ENCODE measurements around the gene PTAR1. TPM values are rescaled to one million over a fixed set of nuclear protein-coding genes. Genes with fewer than 3 reads are reported as not detected.
A peak's percentile ranks its signal among the peaks of the same experiment; 100 is the strongest.
"Not testable (repeated sequence)": the region's sequence is repeated elsewhere in the genome, so short reads cannot be mapped to it uniquely, and the experiment has no call there.

PTAR1 gene, protein sequence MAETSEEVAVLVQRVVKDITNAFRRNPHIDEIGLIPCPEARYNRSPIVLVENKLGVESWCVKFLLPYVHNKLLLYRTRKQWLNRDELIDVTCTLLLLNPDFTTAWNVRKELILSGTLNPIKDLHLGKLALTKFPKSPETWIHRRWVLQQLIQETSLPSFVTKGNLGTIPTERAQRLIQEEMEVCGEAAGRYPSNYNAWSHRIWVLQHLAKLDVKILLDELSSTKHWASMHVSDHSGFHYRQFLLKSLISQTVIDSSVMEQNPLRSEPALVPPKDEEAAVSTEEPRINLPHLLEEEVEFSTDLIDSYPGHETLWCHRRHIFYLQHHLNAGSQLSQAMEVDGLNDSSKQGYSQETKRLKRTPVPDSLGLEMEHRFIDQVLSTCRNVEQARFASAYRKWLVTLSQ
- polyA plus RNA-seq (ENCODE audit: insufficient read length in 4 of 4) = 10 to 100 TPM; 48.0 to 64.6 (median 53.0) TPM

DNA sequence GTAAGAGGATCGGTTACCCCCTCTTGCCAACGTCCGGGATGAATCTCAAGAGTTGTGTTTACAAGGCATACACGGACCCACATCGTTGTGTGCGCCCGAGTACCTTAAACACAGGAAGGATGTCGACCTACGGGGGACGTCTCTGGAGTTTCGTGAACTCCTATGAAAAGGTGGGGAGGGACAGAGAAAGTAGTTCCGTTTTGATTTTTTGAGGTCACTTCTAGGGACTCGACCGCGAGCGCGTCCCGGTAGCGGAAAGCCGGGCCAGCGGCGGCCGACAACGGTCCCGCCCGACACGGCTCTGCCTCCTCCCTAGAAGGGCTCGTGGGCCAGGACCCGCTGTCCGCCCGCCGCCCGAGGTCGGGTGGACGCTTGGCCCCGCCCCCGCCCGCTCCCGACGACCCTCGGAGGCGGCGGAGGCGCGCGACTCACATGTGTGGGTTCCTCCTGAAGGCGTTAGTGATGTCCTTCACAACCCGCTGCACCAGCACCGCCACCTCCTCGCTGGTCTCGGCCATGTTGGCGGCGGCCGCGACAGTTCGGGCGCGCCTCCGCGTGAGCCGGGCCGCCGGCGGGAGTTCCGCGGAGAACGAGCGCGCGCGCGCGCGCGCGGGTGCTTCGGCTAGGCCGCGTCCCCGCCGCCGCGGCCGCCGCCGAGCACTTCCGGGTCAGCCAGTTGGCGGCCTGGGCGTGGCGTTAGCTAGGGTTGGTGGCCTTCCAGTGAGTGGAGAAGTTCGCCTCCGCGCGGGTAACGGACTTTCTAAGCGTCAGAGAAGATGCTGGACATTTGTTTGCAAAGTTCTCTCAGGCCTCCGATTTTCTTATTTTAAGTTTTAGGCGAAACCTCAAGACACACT, at the start of gene PTAR1:
PTAR1 (minus strand) TSS at position 591 of the 857 bp plus-strand sequence; CDS start at position 518, 73 bp downstream.
- DNase-seq (ENCODE audit: low read depth in 4 of 4, low spot score in 2 of 4) = peak; percentile 77 to 91 (median 84)

DNA sequence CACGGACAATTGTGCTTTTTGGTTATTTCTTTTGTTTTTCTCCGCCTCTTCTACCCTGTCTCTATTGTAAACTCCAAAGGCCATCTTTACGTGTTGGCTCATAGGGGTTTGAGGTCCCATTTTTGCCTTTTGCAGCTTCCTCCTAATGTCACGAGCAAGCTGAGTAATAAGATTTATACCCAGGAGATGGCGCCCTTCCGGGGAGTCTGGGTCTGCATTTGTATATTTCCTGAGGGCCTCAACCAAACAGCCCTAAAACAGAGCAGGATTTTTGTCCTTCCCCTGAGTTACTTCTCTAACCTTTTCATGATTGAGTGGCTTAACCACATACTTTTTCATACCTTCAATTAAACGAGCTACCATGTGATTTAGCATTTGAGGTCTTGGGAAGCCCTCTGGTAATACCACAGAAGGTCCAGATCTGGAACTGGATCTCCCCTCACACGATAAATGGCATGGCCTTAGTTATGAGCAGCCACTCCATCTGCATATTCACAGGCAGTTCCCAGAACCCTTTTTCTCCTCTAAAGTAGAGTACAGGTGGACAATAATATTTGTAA, 49.6 kb upstream of the PTAR1 start:
- no peak for DNase-seq (ENCODE audit: low read depth in 4 of 4, low spot score in 2 of 4)

DNA sequence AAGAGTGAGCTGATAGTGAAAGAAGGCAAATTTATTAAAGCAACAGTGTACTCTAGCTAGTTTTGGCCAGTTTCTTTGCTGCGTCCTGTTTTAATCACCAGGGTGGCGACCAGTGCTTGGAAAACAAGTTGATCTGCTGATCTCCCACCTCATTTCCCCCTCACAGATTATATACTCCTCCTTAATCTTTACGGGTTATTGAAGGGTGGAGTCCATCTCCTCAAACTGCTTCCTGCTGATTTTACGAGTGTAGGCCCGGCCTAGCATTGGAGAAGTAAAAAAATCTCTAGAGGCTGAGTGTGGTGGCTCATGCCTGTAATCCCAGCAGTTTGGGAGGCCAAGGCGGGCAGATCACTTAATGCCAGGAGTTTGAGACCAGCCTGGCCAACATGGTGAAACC, 46.8 kb upstream of the PTAR1 start:
- DNase-seq (ENCODE audit: low read depth in 4 of 4, low spot score in 2 of 4) = no peak

DNA sequence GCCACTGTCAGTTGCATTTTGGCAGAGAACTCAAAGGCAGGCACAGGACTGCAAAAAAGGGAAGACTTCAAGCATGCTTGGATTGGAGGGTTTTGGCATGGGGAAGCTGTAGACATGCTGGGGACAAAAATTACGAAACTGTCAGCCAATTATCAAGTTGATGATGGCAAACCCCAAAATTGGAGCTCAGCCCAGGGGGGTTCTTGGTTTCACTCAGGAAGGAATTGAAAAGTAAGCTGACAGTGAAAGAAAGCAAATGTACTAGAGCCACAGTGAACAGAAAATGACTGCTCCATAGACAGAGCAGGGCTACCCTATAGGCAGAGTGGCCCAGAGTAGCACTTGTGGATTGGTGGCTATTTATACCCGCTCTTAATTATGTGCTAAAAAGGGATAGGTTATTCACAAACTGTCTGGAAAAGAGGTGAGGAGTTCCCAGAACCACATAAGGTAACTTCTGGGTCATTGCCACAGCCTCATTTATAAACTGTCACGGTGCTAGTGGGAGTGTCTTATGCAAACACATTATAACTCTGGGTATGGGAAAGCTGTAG, 46.2 kb upstream of the PTAR1 start:
- DNase-seq (ENCODE audit: low read depth in 4 of 4, low spot score in 2 of 4) = peak in 1 of 4 donors; percentile 17

DNA sequence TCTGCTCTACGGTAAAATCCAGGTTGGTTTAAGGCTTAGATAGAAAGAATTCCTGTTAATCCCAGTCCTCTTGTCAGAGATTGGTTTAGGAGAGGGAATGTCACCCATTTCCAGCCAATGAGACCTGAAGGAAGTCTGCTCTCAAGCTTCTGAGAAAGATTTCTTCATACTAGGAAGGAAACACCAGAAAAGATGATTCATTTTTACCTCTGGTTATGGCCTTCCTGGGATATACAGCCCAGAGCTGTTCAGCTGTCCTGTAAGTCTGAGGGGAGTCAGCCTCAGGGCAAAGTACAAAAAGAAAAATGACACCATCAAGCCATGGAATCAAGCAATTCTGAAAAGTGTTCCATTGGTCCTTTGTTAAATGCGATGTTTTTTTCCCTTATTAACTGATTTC, 42.2 kb upstream of the PTAR1 start:
- DNase-seq (ENCODE audit: low read depth in 4 of 4, low spot score in 2 of 4) = no peak

DNA sequence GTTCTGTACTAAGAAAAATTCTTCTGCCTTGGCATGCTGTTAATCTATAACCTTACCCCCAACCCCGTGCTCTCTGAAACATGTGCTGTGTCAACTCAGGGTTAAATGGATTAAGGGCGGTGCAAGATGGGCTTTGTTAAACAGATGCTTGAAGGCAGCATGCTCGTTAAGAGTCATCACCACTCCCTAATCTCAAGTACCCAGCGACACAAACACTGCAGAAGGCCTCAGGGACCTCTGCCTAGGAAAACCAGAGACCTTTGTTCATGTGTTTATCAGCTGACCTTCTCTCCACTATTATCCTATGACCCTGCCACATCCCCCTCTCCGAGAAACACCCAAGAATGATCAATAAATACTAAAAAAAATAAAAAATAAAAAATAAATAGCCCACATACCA, 40.2 kb upstream of the PTAR1 start:
- not testable (repeated sequence) for DNase-seq (ENCODE audit: low read depth in 4 of 4, low spot score in 2 of 4)

DNA sequence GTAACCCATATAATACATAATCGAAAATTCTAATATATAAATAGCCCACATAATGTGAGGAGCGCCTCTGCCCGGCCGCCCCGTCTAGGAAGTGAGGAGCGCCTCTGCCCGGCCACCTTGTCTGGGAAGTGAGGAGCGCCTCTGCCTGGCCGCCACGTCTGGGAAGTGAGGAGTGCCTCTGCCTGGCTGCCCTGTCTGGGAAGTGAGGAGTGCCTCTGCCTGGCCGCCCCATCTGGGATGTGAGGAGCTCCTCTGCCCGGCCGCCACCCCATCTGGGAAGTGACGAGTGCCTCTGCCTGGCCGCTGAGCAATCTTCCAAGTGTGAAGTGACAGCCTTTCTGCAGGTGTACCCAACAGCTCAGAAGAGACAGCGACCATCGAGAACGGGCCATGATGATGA, 39.7 kb upstream of the PTAR1 start:
- not testable (repeated sequence) for DNase-seq (ENCODE audit: low read depth in 4 of 4, low spot score in 2 of 4)

DNA sequence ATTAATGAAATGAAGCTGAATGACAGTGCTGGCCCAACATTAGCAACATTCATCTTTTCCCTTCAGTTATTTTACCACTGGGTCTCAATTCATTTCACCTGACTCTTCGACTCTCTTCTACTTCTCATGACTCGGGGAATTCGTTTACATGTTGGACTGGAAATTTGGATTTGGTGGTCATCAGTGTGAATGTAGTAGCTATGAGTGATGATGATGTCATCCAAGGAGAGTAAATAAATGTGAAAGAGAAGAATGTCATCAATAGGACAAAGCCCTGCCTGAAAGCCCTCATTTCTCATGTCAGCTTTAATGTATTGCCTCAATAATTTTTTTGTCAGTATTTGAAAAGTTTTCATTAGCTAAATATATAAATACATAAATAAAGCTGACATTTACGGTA, 38.9 kb upstream of the PTAR1 start:
- no peak for DNase-seq (ENCODE audit: low read depth in 4 of 4, low spot score in 2 of 4)

DNA sequence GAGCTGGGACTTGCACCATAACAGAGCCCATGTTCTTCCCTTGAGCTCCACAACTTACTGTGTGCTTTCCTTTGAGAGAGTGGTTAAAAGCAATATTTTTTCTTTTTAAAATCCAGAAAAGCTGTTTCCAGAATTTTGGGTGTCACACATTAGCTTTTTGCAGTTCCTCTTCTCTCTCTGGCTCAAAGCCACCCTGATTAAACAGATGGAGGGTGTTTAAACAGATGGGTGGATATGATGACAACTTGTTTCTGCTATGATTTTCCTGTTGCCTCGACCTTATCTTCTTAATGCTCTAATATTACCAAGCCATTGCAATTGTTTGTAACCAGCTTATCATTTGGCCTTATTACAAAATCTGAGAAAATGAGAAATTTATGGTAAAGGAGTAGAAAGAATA, 37.9 kb upstream of the PTAR1 start:
- DNase-seq (ENCODE audit: low read depth in 4 of 4, low spot score in 2 of 4) = no peak

DNA sequence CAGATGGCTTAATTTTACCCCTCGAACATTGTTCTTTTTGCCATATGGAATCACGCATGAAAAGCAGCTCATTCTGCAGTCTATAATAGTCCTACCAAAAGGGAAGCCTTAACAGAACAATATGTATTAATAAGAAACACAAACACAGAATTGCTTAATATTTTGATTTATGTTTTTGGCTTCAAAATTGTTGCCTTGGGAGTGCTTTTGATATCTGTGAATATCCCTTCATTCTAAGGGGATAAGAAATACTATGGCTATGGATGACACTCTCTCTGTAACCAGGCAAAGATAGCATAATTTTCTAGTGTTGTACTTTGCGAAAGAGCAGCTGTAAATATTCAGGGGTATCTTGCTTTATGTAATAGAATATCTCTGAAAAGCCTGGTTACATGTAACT, 34.5 kb upstream of the PTAR1 start:
- no peak for DNase-seq (ENCODE audit: low read depth in 4 of 4, low spot score in 2 of 4)

DNA sequence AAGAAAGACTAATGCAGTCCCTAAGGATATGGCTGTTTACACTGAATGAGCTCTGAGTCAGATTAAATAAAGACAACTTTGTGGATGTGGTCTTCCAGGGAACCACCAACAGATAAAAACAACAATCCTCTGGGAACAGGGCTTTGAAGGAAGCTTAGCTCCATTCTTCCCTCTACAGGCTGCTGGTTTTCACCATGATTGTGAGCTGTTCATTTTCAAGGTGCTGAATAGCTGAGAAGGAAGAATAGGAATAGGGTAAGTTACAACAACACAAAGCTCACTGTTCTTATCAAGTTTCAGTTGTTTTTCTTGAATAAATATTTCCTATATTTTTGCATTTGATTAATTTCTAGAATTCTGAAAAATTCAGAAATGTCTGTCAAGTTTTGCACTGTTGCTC, 25.9 kb upstream of the PTAR1 start:
- DNase-seq (ENCODE audit: low read depth in 4 of 4, low spot score in 2 of 4) = no peak

DNA sequence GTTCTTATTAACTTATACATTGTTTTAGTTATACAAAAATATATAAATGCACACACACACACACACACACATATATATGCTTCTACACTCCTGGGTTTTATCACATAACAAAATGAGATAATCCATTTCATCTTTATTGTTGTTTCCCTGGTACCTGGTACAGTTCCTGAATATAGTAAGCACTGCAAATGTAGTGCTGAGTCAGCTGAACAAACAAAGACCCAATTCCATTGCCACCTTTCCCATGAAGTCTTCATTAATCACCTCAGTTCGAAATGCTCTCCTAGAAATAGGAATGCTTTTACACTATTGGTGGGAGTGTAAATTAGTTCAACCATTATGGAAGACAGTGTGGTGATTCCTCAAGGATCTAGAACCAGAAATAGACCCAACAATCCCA, 13.4 kb upstream of the PTAR1 start:
- no peak for DNase-seq (ENCODE audit: low read depth in 4 of 4, low spot score in 2 of 4)

DNA sequence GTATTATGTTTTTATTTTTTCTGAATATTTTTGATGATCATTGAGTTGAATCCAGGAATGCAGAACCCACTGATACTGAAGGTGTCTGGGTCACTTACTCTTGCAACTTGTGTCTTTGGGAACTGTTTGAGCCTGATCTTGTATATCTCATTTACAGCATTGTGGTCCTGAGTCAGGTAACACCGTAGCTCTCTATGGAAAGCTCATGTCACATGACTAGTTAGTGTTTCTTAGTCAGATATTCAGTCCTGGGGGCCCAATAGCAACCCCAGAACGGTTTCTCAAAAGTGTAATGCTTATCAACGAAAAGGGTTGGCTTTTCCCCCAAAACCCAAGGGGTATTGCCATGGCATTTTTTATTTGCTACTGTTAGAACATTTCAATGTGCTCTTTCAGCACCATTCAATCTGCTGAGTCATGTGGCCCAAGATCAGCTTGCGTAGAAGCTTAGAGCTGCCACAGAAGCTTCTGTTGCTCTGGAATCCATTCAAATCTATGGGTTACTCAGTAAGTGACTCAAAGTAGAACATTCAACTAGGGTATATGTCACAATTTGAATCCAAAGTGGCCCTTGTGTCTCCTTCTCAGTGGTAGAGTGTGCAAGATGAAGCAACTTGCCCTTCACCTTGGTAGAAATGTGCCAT, 12.1 kb upstream of the PTAR1 start:
- no peak for DNase-seq (ENCODE audit: low read depth in 4 of 4, low spot score in 2 of 4)

DNA sequence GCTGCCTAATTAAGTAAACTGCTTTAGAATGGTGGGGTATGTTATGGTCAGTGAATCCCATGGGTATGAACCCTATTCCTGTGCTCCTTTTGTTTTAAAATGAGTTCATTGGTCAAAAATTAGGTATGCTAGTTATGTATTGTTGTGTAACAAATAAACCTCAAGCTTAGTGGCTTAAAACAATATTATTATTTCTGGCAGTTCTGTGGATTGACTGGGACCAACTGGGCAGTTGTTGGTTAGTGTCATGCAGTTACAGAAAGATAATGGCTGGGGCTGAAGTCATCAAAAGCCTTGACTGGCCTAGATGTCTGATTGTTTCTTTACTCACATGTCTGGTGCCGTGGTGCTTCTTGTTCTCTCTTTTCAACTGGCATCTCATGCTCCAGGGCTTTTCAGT, 8.9 kb upstream of the PTAR1 start:
- no peak for DNase-seq (ENCODE audit: low read depth in 4 of 4, low spot score in 2 of 4)

DNA sequence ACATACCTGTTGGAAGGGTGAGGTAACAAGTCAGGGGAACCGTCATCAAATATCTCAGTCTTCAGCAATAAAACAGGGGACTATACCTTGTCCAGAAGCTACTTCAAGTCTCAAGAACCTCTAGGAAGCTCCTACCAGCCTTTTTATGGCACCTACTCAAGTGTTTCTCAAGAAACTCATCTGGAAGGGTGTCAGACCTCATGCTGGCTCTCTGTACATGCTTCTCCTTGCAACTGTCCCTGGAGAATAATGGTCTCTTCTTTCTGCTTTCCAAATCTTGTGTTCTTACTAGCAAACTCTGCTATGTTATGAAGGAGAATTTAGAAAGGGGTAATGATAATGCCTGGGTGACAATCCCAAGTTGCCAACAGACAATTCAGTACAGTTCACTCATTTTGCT, 8.3 kb upstream of the PTAR1 start:
- DNase-seq (ENCODE audit: low read depth in 4 of 4, low spot score in 2 of 4) = no peak

DNA sequence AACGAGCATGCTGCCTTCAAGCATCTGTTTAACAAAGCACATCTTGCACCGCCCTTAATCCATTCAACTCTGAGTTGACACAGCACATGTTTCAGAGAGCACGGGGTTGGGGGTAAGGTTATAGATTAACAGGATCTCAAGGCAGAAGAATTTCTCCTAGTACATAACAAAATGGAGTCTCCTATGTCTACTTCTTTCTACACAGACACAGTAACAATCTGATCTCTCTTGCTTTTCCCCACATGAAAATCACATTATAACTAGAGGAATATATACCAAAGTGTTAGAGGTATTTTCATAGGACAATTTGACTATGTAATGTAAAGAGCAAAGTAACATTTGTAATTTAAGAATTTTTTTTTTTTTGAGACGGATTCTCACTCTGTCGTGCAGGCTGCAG, 4.1 kb upstream of the PTAR1 start:
- DNase-seq (ENCODE audit: low read depth in 4 of 4, low spot score in 2 of 4) = not testable (repeated sequence)

DNA sequence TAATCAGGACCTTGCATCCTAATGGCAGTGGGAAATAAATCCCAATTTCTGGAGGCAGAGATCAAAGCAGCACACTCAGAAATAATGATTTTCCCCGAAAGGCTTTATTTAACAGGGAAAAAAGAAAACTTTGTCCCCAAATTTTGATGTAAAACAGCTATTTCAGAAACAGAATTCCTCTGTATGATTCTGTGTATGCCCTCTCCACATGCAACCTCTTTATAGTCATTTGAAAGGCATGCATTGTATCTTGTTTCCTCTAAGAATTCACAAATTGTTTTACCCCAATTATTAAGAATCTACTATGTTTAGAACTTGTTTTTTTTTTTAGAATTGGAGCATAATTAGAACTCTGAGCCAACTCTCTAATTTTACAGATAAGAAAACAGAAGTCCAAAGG, 2.7 kb upstream of the PTAR1 start:
- no peak for DNase-seq (ENCODE audit: low read depth in 4 of 4, low spot score in 2 of 4)

DNA sequence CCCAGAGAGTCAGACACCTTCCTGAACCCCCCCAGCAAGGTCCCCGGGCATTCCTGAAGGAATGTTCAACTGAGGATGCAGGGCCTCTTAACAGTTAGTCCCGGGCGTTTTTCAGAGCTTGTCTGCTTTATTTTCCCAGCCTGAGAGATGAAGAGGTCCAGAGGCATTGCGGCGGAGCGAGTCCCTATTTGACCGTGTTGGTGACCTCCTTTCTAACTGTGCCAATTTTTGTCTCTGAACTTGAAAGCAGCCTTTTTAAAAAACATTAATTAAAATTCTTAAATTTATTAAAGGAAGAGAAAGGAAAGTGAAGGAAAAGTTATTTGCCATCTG, 433 bp upstream of the PTAR1 start:
- DNase-seq (ENCODE audit: low read depth in 4 of 4, low spot score in 2 of 4) = no peak

DNA sequence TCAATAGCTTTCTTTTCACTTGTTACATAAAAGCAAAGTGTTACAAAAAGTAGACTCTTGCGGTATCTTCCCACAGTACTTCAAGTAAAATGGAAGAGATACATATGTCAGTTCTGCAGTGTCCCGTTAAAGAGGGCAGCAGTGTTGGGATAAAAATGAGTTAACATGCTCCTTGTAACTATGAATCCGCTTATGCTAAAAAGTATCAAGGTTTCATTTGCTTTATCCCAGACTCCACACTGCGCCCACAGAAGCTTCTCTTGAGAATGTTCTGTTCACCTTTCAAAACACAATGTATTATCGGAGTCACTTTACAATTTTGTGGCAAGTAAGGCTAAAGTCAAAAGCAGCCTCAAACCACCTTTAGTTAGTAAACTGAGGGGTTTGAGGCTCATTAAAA, 790 bp downstream of the PTAR1 start:
- DNase-seq (ENCODE audit: low read depth in 4 of 4, low spot score in 2 of 4) = peak in 3 of 4 donors; percentile 20 to 58 (median 41)

DNA sequence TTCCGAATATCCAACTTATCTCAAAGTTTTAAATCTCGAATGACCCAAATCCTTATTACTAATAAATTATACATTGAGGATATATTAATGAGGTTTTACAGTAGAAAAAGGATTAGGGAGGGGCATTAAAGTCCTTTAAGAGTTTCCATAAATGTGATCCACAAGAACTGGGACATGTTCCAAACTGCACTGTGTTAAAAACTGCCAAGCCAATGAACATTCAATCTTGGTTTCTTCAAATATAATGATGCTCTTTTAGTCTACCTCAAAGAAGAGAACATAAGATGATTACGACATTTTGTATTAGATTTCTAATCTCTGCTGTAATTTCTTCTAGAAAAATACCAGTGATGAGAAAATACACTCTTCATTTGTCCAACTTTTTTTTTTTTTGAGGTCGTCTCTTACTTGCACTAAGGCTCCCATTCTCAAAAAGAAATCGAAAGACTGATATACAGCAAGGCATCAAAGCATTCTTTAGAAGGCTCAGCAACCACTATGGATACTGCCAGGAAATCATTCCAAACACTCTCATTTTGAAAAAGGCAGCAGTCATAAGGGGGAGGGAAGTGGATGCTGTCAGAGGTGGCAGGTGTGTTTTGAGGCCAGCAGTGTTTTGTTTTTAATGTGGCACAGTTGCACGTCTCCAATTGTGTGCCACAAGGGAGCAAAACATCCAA, 1.7 kb downstream of the PTAR1 start:
- DNase-seq (ENCODE audit: low read depth in 4 of 4, low spot score in 2 of 4) = peak in 1 of 4 donors; percentile 9

All from left renal cortex interstitium (tissue), 4 donors.